ENCODE data around the gene CFAP74.
"Not testable (repeated sequence)": the region's sequence is repeated elsewhere in the genome, so short reads cannot be mapped to it uniquely, and the experiment has no call there.

- TF ChIP-seq CTCF (IDR thresholded peaks at IDR 0.05; ENCODE audit: poor library complexity, severe bottlenecking); TAF1 (IDR thresholded peaks at IDR 0.05; ENCODE audit: low read depth): not testable (repeated sequence)
Measured at GRCh38 chr1:1978690-1979481, 24.7 kb downstream of the CFAP74 start.

Data from neural cell (in vitro differentiated cells).